ENCODE measurements around the gene COMMD6. TPM values are rescaled to one million over a fixed set of nuclear protein-coding genes. Genes with fewer than 3 reads are reported as not detected.

The COMMD6 gene
- total RNA-seq, 1 donor from 2014 or later = 171 TPM

DNA sequence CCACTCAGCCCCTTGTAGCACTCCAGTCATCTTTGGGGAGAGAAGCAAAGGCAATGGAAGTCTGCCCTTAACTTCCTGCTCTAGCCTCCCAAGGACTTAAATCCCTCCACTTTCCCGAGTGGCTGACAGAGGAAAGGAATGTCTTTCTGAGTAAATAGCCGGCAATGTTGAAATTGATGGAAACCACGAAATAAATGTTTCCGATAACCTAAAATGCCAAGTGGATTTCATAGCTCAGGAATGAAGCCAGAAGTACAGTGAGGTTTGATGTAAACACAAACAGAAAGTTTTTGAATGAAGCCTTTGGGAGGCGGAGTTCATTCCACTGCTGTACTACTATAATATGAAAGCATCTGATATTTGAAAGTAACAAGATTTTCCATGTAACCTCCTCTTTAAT lies 41.7 kb downstream of the COMMD6 start:
- Mint-ChIP-seq H3K9me3 (no peaks in the 10 kb centered on the region), H3K27me3 (peaks cover 3% of the 10 kb centered on the region), H3K4me3 (no peak overlapping the region), H3K4me1 (ENCODE audit: unreplicated experiment) (no peaks in the 10 kb centered on the region), H3K36me3 (no peaks in the 10 kb centered on the region), H3K27ac (no peak overlapping the region)
- no peak for DNase-seq (ENCODE audit: extremely low spot score, unreplicated experiment)
- TF ChIP-seq, protein P1, sequence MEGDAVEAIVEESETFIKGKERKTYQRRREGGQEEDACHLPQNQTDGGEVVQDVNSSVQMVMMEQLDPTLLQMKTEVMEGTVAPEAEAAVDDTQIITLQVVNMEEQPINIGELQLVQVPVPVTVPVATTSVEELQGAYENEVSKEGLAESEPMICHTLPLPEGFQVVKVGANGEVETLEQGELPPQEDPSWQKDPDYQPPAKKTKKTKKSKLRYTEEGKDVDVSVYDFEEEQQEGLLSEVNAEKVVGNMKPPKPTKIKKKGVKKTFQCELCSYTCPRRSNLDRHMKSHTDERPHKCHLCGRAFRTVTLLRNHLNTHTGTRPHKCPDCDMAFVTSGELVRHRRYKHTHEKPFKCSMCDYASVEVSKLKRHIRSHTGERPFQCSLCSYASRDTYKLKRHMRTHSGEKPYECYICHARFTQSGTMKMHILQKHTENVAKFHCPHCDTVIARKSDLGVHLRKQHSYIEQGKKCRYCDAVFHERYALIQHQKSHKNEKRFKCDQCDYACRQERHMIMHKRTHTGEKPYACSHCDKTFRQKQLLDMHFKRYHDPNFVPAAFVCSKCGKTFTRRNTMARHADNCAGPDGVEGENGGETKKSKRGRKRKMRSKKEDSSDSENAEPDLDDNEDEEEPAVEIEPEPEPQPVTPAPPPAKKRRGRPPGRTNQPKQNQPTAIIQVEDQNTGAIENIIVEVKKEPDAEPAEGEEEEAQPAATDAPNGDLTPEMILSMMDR (conservative IDR thresholded peaks at IDR 0.05) = no peak

DNA sequence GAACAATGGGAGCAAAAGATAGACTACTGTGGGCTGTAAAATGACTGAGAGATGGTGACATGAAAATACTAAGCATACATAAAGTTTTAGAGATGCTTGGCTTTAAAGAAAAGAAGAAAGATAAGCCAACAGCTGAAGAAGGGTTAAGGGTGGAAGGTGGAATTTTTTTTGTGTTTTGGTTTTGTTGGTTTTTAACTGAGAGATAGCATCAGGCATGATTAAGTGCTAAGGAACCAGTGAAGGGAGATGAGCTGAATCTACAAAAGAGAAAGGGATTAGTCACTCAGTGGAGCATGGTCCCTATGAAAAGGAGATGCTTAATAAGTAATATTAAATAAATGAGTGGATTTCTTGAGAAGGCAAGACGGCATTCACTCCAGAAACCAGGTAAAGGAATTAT lies 43.1 kb downstream of the COMMD6 start:
- H3K27ac Mint-ChIP-seq = no peak overlapping the region
- no peaks in the 10 kb centered on the region for H3K9me3 Mint-ChIP-seq
- peaks cover 3% of the 10 kb centered on the region for H3K27me3 Mint-ChIP-seq
- TF ChIP-seq, protein P1 (conservative IDR thresholded peaks at IDR 0.05) = no peak
- no peak for DNase-seq (ENCODE audit: extremely low spot score, unreplicated experiment)
- no peaks in the 10 kb centered on the region for H3K36me3 Mint-ChIP-seq
- H3K4me1 Mint-ChIP-seq (ENCODE audit: unreplicated experiment) = no peaks in the 10 kb centered on the region
- H3K4me3 Mint-ChIP-seq = no peak overlapping the region

DNA sequence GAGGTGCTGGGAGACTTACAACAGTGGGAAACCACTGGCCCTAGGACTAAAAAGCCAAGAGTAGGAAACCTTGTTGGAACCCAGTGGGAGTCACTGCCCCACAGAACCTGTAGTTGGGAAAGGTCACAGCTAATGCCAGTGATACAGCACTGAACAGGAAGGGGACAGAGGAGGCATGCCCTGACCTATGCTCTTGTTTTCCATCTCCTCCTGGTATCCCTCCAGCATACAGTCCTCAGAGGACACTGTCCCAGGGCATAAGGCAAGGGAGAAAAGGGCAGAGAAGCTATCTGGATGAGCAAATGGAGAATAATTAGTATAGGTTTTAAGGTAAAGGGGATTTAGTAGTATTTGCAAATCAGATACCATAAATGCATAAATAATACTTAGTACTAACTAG lies 44.5 kb downstream of the COMMD6 start:
- DNase-seq (ENCODE audit: extremely low spot score, unreplicated experiment) = no peak

DNA sequence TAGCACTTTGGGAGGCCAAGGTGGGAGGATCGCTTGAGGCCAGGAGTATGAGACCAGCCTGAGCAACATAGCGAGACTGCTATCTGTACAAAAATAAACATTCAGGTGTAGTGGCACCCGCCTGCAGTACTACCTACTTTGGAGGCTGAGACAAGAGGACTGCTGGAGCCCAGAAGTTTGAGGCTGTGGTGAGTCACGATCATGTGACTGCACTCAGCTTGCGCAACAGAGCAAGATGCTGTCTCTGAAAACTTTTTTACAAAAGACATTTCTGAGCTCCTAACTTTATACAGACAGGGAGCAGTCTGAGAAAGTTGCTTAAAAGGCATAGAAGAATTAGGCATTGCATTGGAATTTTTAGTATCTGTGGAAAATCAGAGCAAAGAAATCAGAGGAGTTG lies 45.3 kb downstream of the COMMD6 start:
- H3K4me3 Mint-ChIP-seq = no peak overlapping the region
- DNase-seq (ENCODE audit: extremely low spot score, unreplicated experiment) = no peak
- TF ChIP-seq, protein P1 (conservative IDR thresholded peaks at IDR 0.05) = no peak
- no peaks in the 10 kb centered on the region for H3K9me3 Mint-ChIP-seq
- no peak overlapping the region for H3K27ac Mint-ChIP-seq
- peaks cover 3% of the 10 kb centered on the region for H3K27me3 Mint-ChIP-seq
- no peaks in the 10 kb centered on the region for H3K36me3 Mint-ChIP-seq
- no peaks in the 10 kb centered on the region for H3K4me1 Mint-ChIP-seq (ENCODE audit: unreplicated experiment)

More for the DNA sequence above, 44.5 kb downstream of the COMMD6 start:
- peaks cover 3% of the 10 kb centered on the region for H3K27me3 Mint-ChIP-seq
- TF ChIP-seq, protein P1 (conservative IDR thresholded peaks at IDR 0.05) = no peak
- H3K36me3 Mint-ChIP-seq = no peaks in the 10 kb centered on the region
- H3K4me1 Mint-ChIP-seq (ENCODE audit: unreplicated experiment) = no peaks in the 10 kb centered on the region
- no peak overlapping the region for H3K4me3 Mint-ChIP-seq
- H3K27ac Mint-ChIP-seq = no peak overlapping the region
- H3K9me3 Mint-ChIP-seq = no peaks in the 10 kb centered on the region

DNA sequence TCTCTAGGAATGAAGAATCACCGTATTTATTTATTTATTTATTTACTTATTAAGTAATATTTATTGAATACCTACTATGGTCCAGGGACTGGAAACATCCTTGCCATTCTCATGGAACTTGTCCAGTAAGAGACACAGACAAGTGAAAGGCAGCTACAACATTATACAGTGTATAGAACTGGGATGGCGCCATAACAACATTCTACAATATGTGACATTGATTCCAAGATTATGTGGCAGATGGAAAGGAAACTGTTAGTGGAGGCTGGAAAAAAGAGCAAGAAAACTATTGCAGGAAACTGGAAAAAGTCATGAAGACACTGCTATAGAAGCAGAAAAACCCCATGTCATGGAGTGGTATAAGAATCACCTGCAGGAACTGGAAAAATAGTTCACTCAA lies 46.3 kb downstream of the COMMD6 start:
- Mint-ChIP-seq H3K9me3 (no peaks in the 10 kb centered on the region), H3K27ac (no peak overlapping the region), H3K36me3 (no peaks in the 10 kb centered on the region), H3K27me3 (peaks cover 3% of the 10 kb centered on the region), H3K4me1 (ENCODE audit: unreplicated experiment) (no peaks in the 10 kb centered on the region), H3K4me3 (no peak overlapping the region)
- no peak for DNase-seq (ENCODE audit: extremely low spot score, unreplicated experiment)
- TF ChIP-seq, protein P1 (conservative IDR thresholded peaks at IDR 0.05) = no peak
